Measurements from ENCODE around the gene KRT15. TPM values are rescaled to one million over a fixed set of nuclear protein-coding genes. Genes with fewer than 3 reads are reported as not detected.

Gene KRT15
- total and polyA plus RNA-seq, 2 of the 4 experiments (the other 2 are of a cell fraction), result 2.9 to 5.3 TPM

DNA sequence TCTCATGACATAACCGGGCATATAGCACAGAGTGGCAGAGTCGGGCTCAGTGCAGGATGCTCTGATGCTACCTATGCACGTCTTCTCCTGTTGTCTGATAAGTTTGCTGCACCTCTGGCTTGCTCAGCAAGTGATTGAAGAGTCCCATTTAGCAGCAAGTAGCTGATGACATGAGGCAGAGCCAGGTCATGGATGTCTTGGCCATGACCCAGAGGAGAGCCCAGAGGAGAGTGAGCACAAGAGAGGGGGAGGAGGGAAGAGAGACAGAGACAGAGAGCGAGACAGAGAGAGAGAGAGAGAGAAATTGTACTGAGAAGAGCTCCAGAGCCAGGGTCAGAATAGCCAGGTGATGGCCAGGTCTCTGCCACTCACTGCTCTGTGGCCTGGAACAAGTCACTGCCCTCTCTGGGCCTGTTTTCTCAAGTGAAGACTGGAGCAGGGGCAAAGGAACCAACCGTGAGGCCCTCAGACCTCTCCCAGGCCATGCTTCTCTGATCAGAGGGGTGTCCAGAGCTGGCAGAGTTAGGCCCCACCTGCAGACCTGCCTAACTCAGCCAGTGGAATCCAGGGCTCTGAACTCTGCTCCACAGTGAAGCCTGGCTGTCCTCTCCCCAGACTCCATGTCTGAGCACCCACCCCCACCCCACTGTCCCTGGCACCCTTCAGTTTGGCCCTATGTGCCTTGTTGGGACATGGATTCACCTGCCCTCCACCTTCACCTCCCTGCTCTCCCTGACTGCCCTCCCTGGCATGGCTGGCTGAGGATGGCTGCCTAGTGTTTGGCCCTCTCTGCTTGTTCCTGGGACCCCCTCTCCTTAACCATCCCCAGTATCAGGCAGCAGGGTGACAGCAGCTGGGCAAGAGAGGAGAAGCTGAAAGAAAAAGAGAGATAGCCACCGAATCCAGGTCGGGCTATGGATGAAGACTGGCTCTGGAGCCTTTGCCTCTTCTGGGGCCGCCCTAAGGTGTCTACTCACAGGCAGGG lies 33.5 kb downstream of the KRT15 start:
- POLR2A ChIA-PET (ENCODE audit: unreplicated experiment), result interaction anchor here (0.5 kb wide), 1 partner anchor 10 kb away, joined by 4 read pairs; no protein-coding TSS in a partner anchor
- H3K27me3 ChIP-seq (ENCODE audit: control insufficient read depth, insufficient read depth, low read length), result peaks cover 9% of the 10 kb centered on the region; the same call in 1 of the 2 replicates
- H2BK15ac ChIP-seq (ENCODE audit: low read depth, low read length), result no peak overlapping the region
- H2BK120ac ChIP-seq (ENCODE audit: low read depth, low read length), result no peak overlapping the region
- H2AFZ ChIP-seq (replicated peaks; ENCODE audit: low read length, poor library complexity), result peak overlapping the region; percentile 49
- H3K36me3 ChIP-seq (ENCODE audit: control insufficient read depth, insufficient read depth, low read length), result no peaks in the 10 kb centered on the region
- H4K20me1 ChIP-seq (ENCODE audit: insufficient read depth, low read length), result no peaks in the 10 kb centered on the region
- in situ Hi-C loops (cut with MboI; ENCODE audit: low sequenced_read_pairs), result no loop called here
- dilution Hi-C loops (cut with HindIII; ENCODE audit: low sequenced_read_pairs, unreplicated experiment), result no loop called here
- H2AK5ac ChIP-seq (ENCODE audit: low read depth, low read length), result no peak overlapping the region
- CTCF ChIA-PET, result no interaction called here
- H3K9ac ChIP-seq (ENCODE audit: low read depth, low read length), result no peak overlapping the region
- no TSS peak for BruUV-seq (replicated peaks)
- no peak overlapping the region for H3K14ac ChIP-seq (replicated peaks; ENCODE audit: low read depth, low read length)
- no peak overlapping the region for H2BK5ac ChIP-seq (ENCODE audit: low read depth, low read length, poor library complexity, severe bottlenecking)
- H3K18ac ChIP-seq (ENCODE audit: low read depth, low read length), result no peak overlapping the region
- H3K9me1 ChIP-seq (ENCODE audit: insufficient read depth, low read length), result no peaks in the 10 kb centered on the region
- no peak overlapping the region for H4K91ac ChIP-seq (ENCODE audit: insufficient read depth, low read depth, low read length)
- DNase-seq (no peak), ATAC-seq (ENCODE audit: low read depth) (no peak)
- no peak overlapping the region for H3K4me2 ChIP-seq (ENCODE audit: low read depth, low read length)
- H3K23ac ChIP-seq (ENCODE audit: low read depth, low read length), result no peak overlapping the region
- no peak overlapping the region for H3K27ac ChIP-seq (ENCODE audit: insufficient read depth, low read length)
- no peaks in the 10 kb centered on the region for H3K79me1 ChIP-seq (ENCODE audit: low read depth in 1 of 2, low read length in 2 of 2)
- no peak overlapping the region for H4K5ac ChIP-seq (ENCODE audit: low read depth, low read length)
- no peak overlapping the region for H3K4ac ChIP-seq (ENCODE audit: low read depth, low read length)
- TF ChIP-seq RFX5 (IDR thresholded peaks at IDR 0.05; ENCODE audit: low read depth, low read length) (no peak), MAFK (IDR thresholded peaks at IDR 0.05; ENCODE audit: low read depth, low read length) (no peak), POLR2A (IDR thresholded peaks at IDR 0.05; ENCODE audit: low read depth, low read length) (no peak), BHLHE40 (IDR thresholded peaks at IDR 0.05; ENCODE audit: low read depth, low read length) (no peak), SMC3 (IDR thresholded peaks at IDR 0.05; ENCODE audit: low read depth, low read length) (no peak), NFE2L2 (IDR thresholded peaks at IDR 0.05; ENCODE audit: low read depth, low read length) (no peak)
- TF ChIP-seq, protein P1, sequence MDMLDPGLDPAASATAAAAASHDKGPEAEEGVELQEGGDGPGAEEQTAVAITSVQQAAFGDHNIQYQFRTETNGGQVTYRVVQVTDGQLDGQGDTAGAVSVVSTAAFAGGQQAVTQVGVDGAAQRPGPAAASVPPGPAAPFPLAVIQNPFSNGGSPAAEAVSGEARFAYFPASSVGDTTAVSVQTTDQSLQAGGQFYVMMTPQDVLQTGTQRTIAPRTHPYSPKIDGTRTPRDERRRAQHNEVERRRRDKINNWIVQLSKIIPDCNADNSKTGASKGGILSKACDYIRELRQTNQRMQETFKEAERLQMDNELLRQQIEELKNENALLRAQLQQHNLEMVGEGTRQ (IDR thresholded peaks at IDR 0.05; ENCODE audit: low read depth, low read length), result no peak
- TF ChIP-seq, protein P2, sequence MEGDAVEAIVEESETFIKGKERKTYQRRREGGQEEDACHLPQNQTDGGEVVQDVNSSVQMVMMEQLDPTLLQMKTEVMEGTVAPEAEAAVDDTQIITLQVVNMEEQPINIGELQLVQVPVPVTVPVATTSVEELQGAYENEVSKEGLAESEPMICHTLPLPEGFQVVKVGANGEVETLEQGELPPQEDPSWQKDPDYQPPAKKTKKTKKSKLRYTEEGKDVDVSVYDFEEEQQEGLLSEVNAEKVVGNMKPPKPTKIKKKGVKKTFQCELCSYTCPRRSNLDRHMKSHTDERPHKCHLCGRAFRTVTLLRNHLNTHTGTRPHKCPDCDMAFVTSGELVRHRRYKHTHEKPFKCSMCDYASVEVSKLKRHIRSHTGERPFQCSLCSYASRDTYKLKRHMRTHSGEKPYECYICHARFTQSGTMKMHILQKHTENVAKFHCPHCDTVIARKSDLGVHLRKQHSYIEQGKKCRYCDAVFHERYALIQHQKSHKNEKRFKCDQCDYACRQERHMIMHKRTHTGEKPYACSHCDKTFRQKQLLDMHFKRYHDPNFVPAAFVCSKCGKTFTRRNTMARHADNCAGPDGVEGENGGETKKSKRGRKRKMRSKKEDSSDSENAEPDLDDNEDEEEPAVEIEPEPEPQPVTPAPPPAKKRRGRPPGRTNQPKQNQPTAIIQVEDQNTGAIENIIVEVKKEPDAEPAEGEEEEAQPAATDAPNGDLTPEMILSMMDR (conservative IDR thresholded peaks at IDR 0.05; ENCODE audit: low read depth, low read length), result no peak
- TF ChIP-seq, protein P3, sequence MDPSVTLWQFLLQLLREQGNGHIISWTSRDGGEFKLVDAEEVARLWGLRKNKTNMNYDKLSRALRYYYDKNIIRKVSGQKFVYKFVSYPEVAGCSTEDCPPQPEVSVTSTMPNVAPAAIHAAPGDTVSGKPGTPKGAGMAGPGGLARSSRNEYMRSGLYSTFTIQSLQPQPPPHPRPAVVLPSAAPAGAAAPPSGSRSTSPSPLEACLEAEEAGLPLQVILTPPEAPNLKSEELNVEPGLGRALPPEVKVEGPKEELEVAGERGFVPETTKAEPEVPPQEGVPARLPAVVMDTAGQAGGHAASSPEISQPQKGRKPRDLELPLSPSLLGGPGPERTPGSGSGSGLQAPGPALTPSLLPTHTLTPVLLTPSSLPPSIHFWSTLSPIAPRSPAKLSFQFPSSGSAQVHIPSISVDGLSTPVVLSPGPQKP (IDR thresholded peaks at IDR 0.05; ENCODE audit: borderline replicate concordance, low read depth, low read length), result no peak
- H3K9me3 ChIP-seq (ENCODE audit: control insufficient read depth, insufficient read depth, low read length), result no peaks in the 10 kb centered on the region
- no peak overlapping the region for H2BK20ac ChIP-seq (ENCODE audit: low read depth, low read length)
- no peaks in the 10 kb centered on the region for H3K4me1 ChIP-seq (ENCODE audit: control insufficient read depth, insufficient read depth, low read length)
- no peak overlapping the region for H3K56ac ChIP-seq (ENCODE audit: extremely low read depth, insufficient read depth, low read length)
- intact Hi-C loops (cut with micrococcal nuclease), result no loop called here
- H3K4me3 ChIP-seq (ENCODE audit: insufficient read depth, low read depth, low read length), result no peak overlapping the region
- WGBS, 2 experiments (ENCODE audit: extremely low coverage in 2 of 2, insufficient read length in 1 of 2), result 83% methylated on average over 4 of the region's 8 CpGs; no CpG with 5 or more reads in 1 of the 2 experiments
- no peak overlapping the region for H2AK9ac ChIP-seq (replicated peaks; ENCODE audit: low read depth, low read length, poor library complexity)
- H4K8ac ChIP-seq (ENCODE audit: low read depth in 2 of 2, low read length in 2 of 2), result no peak overlapping the region
